PFSK-1 (cell line): ENCODE measurements around the gene ZNF474.

ENCODE experiments used
- POLR2AphosphoS5 ChIP-seq: IDR thresholded peaks from 2 replicates; pipeline ENCODE4 v1.6.1; 2012; ENCODE audit warnings: low read depth, mild to moderate bottlenecking, control low read depth, low read length, moderate library complexity
- SIN3A ChIP-seq: IDR thresholded peaks from 2 replicates; pipeline ENCODE4 v1.6.1; 2012; ENCODE audit warnings: mild to moderate bottlenecking, low read length, moderate library complexity, borderline replicate concordance; ENCODE audit not compliant: insufficient read depth
- TAF1 ChIP-seq: IDR thresholded peaks from 2 replicates; pipeline ENCODE4 v1.6.1; 2012; ENCODE audit warnings: low read length, control low read depth, borderline replicate concordance; ENCODE audit not compliant: insufficient read depth
- TF ChIP-seq, protein P1 (sequence below), 2 experiments: IDR thresholded peaks; 2 replicates each; pipeline versions ENCODE4 v1.6.1 to v1.8.0; 2011 to 2012; ENCODE audit warnings: low read depth in 2 of 2, low read length in 2 of 2, control low read depth in 1 of 2, inconsistent platforms in 1 of 2, mild to moderate bottlenecking in 1 of 2, moderate library complexity in 1 of 2; ENCODE audit not compliant: insufficient read depth in 1 of 2

DNA sequence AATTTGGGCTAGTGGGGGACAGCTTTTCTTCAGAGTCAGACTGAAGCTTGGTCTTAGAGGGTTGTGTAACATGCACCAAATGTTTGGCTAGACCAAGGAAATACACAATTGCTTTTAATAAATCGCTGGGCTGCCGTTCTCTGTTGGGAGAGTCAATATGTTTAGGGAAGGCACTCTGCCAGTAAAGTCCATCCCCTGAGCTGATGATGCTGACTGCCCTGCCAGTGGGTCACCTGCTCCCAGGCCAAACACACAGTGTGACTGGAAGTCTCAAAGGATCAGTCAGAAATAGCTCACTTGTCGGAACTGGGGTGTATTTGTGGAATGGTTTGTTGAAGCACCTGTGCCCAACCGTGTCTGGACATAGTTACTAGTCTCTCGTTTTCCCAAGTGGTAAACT is 17.9 kb upstream of the ZNF474 start:
- TF ChIP-seq SIN3A (no peak), POLR2AphosphoS5 (no peak), TAF1 (no peak)
- TF ChIP-seq, protein P1, sequence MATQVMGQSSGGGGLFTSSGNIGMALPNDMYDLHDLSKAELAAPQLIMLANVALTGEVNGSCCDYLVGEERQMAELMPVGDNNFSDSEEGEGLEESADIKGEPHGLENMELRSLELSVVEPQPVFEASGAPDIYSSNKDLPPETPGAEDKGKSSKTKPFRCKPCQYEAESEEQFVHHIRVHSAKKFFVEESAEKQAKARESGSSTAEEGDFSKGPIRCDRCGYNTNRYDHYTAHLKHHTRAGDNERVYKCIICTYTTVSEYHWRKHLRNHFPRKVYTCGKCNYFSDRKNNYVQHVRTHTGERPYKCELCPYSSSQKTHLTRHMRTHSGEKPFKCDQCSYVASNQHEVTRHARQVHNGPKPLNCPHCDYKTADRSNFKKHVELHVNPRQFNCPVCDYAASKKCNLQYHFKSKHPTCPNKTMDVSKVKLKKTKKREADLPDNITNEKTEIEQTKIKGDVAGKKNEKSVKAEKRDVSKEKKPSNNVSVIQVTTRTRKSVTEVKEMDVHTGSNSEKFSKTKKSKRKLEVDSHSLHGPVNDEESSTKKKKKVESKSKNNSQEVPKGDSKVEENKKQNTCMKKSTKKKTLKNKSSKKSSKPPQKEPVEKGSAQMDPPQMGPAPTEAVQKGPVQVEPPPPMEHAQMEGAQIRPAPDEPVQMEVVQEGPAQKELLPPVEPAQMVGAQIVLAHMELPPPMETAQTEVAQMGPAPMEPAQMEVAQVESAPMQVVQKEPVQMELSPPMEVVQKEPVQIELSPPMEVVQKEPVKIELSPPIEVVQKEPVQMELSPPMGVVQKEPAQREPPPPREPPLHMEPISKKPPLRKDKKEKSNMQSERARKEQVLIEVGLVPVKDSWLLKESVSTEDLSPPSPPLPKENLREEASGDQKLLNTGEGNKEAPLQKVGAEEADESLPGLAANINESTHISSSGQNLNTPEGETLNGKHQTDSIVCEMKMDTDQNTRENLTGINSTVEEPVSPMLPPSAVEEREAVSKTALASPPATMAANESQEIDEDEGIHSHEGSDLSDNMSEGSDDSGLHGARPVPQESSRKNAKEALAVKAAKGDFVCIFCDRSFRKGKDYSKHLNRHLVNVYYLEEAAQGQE (IDR thresholded peaks at IDR 0.05; ENCODE audit: insufficient read depth in 1 of 2, low read depth in 2 of 2, low read length in 2 of 2), result no peak
